HEK293 (cell line): ENCODE results near the gene GP1BB.

Experiments used
- CTCF ChIA-PET: fragments of 350-600 bp; formaldehyde crosslinking; extraction: SDS; loops from one replicate; lab custom pipeline; 2021; ENCODE audit warnings: antibody characterized with exemption; lab: Yijun Ruan, JAX
- POLR2A ChIA-PET: fragments of 300-600 bp; formaldehyde crosslinking; extraction: SDS; loops from one replicate; lab custom pipeline; 2020; ENCODE audit warnings: antibody characterized with exemption, inconsistent platforms; lab: Yijun Ruan, JAX
- H3K27ac ChIP-seq: fragments of 200-500 bp; sonication (Bioruptor generic); 2 replicates; pipeline ENCODE4 v1.5.1; 2014; ENCODE audit warnings: low read depth, low read length, control low read depth, inconsistent platforms; ENCODE audit errors: extremely low read depth
- H3K36me3 ChIP-seq, 2 experiments: fragments of 200-500 bp in 1 of 2; sonication (Bioruptor generic) in 1 of 2; 1 replicate in 1 of 2; 2 replicates in 1 of 2; pipeline ENCODE4 v1.5.1; 2014 to 2017; ENCODE audit warnings: inconsistent platforms in 2 of 2, low read length in 2 of 2; ENCODE audit not compliant: control insufficient read depth in 2 of 2, insufficient read depth in 1 of 2
- H3K4me1 ChIP-seq: fragments of 200-500 bp; sonication (Bioruptor generic); 2 replicates; pipeline ENCODE4 v1.5.1; 2014; ENCODE audit warnings: mild to moderate bottlenecking, low read length, inconsistent platforms; ENCODE audit not compliant: control insufficient read depth, insufficient read depth
- H3K4me3 ChIP-seq: 2 replicates; pipeline ENCODE4 v1.5.1; 2011; ENCODE audit warnings: low read depth, mild to moderate bottlenecking, control low read depth, low read length, moderate library complexity
- H3K9me3 ChIP-seq: fragments of 200-500 bp; sonication (Bioruptor generic); 2 replicates; pipeline ENCODE4 v1.5.1; 2014; ENCODE audit warnings: low read depth, low read length, inconsistent platforms; ENCODE audit not compliant: control insufficient read depth, insufficient read depth
- GLI2 ChIP-seq: fragments of 450-650 bp; formaldehyde crosslinking; IDR thresholded peaks from 2 replicates; pipeline ENCODE4; 2017; ENCODE audit warnings: missing biosample characterization, missing genetic modification characterization, low read depth, borderline replicate concordance
- OSR2 ChIP-seq: fragments of 450-650 bp; formaldehyde crosslinking; IDR thresholded peaks from 2 replicates; pipeline ENCODE4 v1.5.1; 2016; ENCODE audit warnings: missing biosample characterization, missing genetic modification characterization
- REPIN1 ChIP-seq: fragments of 450-650 bp; formaldehyde crosslinking; IDR thresholded peaks from 2 replicates; pipeline ENCODE4 v1.5.1; 2017; ENCODE audit warnings: missing biosample characterization, missing genetic modification characterization, low read depth
- ZBTB1 ChIP-seq: fragments of 450-650 bp; formaldehyde crosslinking; IDR thresholded peaks from 2 replicates; pipeline ENCODE4 v1.5.1; 2016; ENCODE audit warnings: missing biosample characterization, missing genetic modification characterization
- ZIC2 ChIP-seq: fragments of 450-650 bp; formaldehyde crosslinking; IDR thresholded peaks from 2 replicates; pipeline ENCODE4 v1.5.1; 2016; ENCODE audit warnings: missing biosample characterization, missing genetic modification characterization
- ZNF16 ChIP-seq: fragments of 450-650 bp; formaldehyde crosslinking; IDR thresholded peaks from 2 replicates; pipeline ENCODE4 v1.5.1; 2016; ENCODE audit warnings: low read depth, missing biosample characterization, missing genetic modification characterization
- ZNF169 ChIP-seq: fragments of 450-650 bp; formaldehyde crosslinking; IDR thresholded peaks from 2 replicates; pipeline ENCODE4 v1.5.1; 2016; ENCODE audit warnings: missing biosample characterization, missing genetic modification characterization
- ZNF248 ChIP-seq: fragments of 450-650 bp; formaldehyde crosslinking; IDR thresholded peaks from 2 replicates; pipeline ENCODE4 v1.5.1; 2017; ENCODE audit warnings: missing biosample characterization, missing genetic modification characterization
- ZNF266 ChIP-seq: fragments of 450-650 bp; formaldehyde crosslinking; IDR thresholded peaks from 2 replicates; pipeline ENCODE4 v1.5.1; 2016; ENCODE audit warnings: missing biosample characterization, missing genetic modification characterization, low read depth
- ZNF555 ChIP-seq: fragments of 450-650 bp; formaldehyde crosslinking; conservative IDR thresholded peaks from 2 replicates; pipeline ENCODE4 v1.5.1; 2017; ENCODE audit warnings: missing biosample characterization, mild to moderate bottlenecking, missing genetic modification characterization, inconsistent platforms
- ZNF585B ChIP-seq: fragments of 450-650 bp; formaldehyde crosslinking; IDR thresholded peaks from 2 replicates; pipeline ENCODE4 v1.5.1; 2016; ENCODE audit warnings: missing biosample characterization, missing genetic modification characterization
- ZNF621 ChIP-seq: fragments of 450-650 bp; formaldehyde crosslinking; IDR thresholded peaks from 2 replicates; pipeline ENCODE4 v1.5.1; 2017; ENCODE audit warnings: missing biosample characterization, missing genetic modification characterization
- ZSCAN16 ChIP-seq: fragments of 450-650 bp; formaldehyde crosslinking; IDR thresholded peaks from 2 replicates; pipeline ENCODE4 v1.5.1; 2016; ENCODE audit warnings: missing biosample characterization, missing genetic modification characterization
- TF ChIP-seq, protein P1 (sequence below): fragments of 450-650 bp; formaldehyde crosslinking; IDR thresholded peaks from 2 replicates; pipeline ENCODE4 v1.5.1; 2016; ENCODE audit warnings: missing biosample characterization, missing genetic modification characterization
- TF ChIP-seq, protein P2 (sequence below): fragments of 450-650 bp; formaldehyde crosslinking; IDR thresholded peaks from 2 replicates; pipeline ENCODE4 v1.5.1; 2016; ENCODE audit warnings: missing biosample characterization, missing genetic modification characterization
- TF ChIP-seq, protein P3 (sequence below): fragments of 450-650 bp; formaldehyde crosslinking; IDR thresholded peaks from 2 replicates; pipeline ENCODE4 v1.5.1; 2017; ENCODE audit warnings: missing biosample characterization, missing genetic modification characterization
- TF ChIP-seq, protein P4 (sequence below): fragments of 450-650 bp; formaldehyde crosslinking; IDR thresholded peaks from 2 replicates; pipeline ENCODE4 v1.5.1; 2016; ENCODE audit warnings: missing biosample characterization, missing genetic modification characterization
- TF ChIP-seq, protein P5 (sequence below): fragments of 450-650 bp; formaldehyde crosslinking; IDR thresholded peaks from 2 replicates; pipeline ENCODE4 v1.5.1; 2016; ENCODE audit warnings: missing biosample characterization, missing genetic modification characterization
- TF ChIP-seq, protein P6 (sequence below): sonication (generic); formaldehyde crosslinking; IDR thresholded peaks from 2 replicates; pipeline ENCODE4 v1.8.1; 2022; ENCODE audit warnings: mild to moderate bottlenecking, moderate library complexity, missing genetic modification reagents

Gene GP1BB

DNA sequence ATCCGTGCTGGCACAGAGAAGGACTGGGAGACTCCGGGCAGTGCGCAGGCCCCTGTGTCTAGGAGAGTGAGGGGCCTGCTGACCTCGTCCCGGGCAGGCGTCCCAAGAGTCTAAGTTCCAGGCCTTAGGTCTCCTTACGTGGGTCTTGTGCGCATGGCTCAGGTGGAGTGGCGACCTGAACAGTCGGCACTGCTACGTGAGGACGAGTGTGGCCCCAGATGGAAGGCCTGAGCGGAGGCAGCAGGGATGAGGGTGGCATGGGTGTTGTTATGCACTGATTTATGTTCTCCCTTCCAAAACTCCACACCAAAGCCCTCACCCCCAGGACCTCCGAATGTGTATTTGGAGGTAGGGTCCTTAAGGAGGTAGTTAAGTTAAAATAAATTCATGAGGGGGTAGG is 29.8 kb upstream of the GP1BB start (continued):
- TF ChIP-seq, protein P1, sequence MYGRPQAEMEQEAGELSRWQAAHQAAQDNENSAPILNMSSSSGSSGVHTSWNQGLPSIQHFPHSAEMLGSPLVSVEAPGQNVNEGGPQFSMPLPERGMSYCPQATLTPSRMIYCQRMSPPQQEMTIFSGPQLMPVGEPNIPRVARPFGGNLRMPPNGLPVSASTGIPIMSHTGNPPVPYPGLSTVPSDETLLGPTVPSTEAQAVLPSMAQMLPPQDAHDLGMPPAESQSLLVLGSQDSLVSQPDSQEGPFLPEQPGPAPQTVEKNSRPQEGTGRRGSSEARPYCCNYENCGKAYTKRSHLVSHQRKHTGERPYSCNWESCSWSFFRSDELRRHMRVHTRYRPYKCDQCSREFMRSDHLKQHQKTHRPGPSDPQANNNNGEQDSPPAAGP = no peak
- no peak for TF ChIP-seq ZBTB1 (tag by site-specific recombination)

DNA sequence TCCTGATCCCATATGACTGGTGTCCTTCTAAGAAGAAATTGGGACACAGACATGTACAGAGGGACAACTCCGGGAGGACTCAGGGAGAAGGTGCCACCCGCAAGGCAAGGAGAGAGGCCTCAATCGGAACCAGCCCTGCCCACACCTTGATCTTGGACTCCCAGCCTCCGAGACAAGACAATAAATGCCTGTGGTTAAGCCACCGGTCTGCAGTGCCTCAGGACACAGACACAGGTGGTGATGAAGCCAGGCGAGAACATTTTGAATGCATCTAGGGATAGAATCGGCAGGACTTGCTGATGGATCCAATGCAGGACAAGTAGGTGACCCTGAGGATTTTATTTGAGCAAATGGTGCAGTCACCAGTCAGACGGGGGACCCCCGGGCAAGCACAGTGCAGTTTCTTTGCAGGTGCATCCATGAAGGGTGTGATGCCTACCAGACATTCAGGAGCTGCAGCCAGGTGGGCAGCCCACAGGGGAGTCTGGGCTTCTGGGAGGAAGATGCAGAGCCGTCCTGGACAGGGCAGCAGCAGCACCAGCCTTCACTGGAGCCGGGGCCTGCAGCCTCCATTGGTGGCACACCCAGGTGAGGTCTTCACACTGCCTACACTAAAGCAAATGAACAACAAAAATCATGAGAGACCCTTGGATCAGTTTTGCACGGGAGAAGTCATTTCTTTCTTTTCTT is 29.2 kb upstream of the GP1BB start:
- TF ChIP-seq ZIC2 (tag by site-specific recombination) (no peak), GLI2 (tag by site-specific recombination) (no peak), ZNF555 (no peak), ZNF16 (no peak), ZNF266 (tag by site-specific recombination) (no peak), OSR2 (no peak), ZSCAN16 (tag by site-specific recombination) (no peak), ZNF585B (tag by site-specific recombination) (no peak)
- TF ChIP-seq, protein P2, sequence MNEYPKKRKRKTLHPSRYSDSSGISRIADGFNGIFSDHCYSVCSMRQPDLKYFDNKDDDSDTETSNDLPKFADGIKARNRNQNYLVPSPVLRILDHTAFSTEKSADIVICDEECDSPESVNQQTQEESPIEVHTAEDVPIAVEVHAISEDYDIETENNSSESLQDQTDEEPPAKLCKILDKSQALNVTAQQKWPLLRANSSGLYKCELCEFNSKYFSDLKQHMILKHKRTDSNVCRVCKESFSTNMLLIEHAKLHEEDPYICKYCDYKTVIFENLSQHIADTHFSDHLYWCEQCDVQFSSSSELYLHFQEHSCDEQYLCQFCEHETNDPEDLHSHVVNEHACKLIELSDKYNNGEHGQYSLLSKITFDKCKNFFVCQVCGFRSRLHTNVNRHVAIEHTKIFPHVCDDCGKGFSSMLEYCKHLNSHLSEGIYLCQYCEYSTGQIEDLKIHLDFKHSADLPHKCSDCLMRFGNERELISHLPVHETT (tag by site-specific recombination) = no peak
- TF ChIP-seq, protein P3, sequence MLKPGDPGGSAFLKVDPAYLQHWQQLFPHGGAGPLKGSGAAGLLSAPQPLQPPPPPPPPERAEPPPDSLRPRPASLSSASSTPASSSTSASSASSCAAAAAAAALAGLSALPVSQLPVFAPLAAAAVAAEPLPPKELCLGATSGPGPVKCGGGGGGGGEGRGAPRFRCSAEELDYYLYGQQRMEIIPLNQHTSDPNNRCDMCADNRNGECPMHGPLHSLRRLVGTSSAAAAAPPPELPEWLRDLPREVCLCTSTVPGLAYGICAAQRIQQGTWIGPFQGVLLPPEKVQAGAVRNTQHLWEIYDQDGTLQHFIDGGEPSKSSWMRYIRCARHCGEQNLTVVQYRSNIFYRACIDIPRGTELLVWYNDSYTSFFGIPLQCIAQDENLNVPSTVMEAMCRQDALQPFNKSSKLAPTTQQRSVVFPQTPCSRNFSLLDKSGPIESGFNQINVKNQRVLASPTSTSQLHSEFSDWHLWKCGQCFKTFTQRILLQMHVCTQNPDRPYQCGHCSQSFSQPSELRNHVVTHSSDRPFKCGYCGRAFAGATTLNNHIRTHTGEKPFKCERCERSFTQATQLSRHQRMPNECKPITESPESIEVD = no peak
- TF ChIP-seq, protein P4, sequence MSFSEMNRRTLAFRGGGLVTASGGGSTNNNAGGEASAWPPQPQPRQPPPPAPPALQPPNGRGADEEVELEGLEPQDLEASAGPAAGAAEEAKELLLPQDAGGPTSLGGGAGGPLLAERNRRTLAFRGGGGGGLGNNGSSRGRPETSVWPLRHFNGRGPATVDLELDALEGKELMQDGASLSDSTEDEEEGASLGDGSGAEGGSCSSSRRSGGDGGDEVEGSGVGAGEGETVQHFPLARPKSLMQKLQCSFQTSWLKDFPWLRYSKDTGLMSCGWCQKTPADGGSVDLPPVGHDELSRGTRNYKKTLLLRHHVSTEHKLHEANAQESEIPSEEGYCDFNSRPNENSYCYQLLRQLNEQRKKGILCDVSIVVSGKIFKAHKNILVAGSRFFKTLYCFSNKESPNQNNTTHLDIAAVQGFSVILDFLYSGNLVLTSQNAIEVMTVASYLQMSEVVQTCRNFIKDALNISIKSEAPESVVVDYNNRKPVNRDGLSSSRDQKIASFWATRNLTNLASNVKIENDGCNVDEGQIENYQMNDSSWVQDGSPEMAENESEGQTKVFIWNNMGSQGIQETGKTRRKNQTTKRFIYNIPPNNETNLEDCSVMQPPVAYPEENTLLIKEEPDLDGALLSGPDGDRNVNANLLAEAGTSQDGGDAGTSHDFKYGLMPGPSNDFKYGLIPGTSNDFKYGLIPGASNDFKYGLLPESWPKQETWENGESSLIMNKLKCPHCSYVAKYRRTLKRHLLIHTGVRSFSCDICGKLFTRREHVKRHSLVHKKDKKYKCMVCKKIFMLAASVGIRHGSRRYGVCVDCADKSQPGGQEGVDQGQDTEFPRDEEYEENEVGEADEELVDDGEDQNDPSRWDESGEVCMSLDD (tag by site-specific recombination) = no peak
- POLR2A ChIA-PET = no interaction called here
- Histone ChIP-seq H3K4me3 (no peak overlapping the region), H3K27ac (no peak overlapping the region), H3K9me3 (no peaks in the 10 kb centered on the region), H3K36me3 (no peaks in the 10 kb centered on the region), H3K4me1 (no peaks in the 10 kb centered on the region)
- CTCF ChIA-PET = no interaction called here

DNA sequence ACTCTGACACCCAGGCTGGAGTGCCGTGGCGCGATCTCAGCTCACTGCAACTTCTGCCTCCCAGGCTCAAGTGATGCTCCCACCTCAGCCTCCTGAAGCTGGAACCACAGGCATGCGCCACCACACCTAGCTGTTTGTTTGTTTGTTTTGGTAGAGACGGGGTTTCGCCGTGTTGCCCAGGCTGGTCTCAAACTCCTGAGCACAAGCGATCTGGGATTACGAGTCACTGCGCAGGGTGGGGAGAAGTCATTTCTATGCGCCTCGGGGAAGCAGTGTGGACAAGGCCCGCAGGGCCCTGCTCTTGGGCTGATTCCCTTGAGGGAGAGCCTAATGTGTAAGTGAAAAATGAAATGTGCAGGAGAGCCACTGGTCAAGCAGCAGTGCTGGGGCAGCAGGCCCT is 28.6 kb upstream of the GP1BB start:
- no peaks in the 10 kb centered on the region for H3K9me3 ChIP-seq
- H3K27ac ChIP-seq = no peak overlapping the region
- ChIA-PET CTCF (no interaction called here), POLR2A (no interaction called here)
- no peaks in the 10 kb centered on the region for H3K4me1 ChIP-seq
- H3K36me3 ChIP-seq = no peaks in the 10 kb centered on the region
- no peak for TF ChIP-seq ZNF248 (tag by site-specific recombination)
- TF ChIP-seq GLI2 (tag by site-specific recombination) = no peak
- TF ChIP-seq ZNF621 (tag by site-specific recombination) = no peak
- TF ChIP-seq, protein P5, sequence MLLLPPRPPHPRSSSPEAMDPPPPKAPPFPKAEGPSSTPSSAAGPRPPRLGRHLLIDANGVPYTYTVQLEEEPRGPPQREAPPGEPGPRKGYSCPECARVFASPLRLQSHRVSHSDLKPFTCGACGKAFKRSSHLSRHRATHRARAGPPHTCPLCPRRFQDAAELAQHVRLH (tag by site-specific recombination) = no peak
- no peak for TF ChIP-seq ZNF169 (tag by site-specific recombination)
- TF ChIP-seq, protein P6, sequence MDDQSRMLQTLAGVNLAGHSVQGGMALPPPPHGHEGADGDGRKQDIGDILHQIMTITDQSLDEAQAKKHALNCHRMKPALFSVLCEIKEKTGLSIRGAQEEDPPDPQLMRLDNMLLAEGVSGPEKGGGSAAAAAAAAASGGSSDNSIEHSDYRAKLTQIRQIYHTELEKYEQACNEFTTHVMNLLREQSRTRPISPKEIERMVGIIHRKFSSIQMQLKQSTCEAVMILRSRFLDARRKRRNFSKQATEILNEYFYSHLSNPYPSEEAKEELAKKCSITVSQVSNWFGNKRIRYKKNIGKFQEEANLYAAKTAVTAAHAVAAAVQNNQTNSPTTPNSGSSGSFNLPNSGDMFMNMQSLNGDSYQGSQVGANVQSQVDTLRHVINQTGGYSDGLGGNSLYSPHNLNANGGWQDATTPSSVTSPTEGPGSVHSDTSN (CRISPR knock-in tag) = no peak
- TF ChIP-seq REPIN1 (tag by site-specific recombination) = no peak
- no peak overlapping the region for H3K4me3 ChIP-seq
